IPS-20b (cell line): Measurements from ENCODE around the gene RASA3.

Experiments used
- H3K27ac ChIP-seq: one replicate; pipeline ENCODE4 v1.5.1; 2013; ENCODE audit warnings: low read length
- H3K27me3 ChIP-seq: 2 replicates; pipeline ENCODE4 v1.6.1; 2013; ENCODE audit warnings: mild to moderate bottlenecking, low read length, inconsistent platforms; ENCODE audit not compliant: insufficient read depth
- H3K36me3 ChIP-seq: 2 replicates; pipeline ENCODE4 v1.6.1; 2013; ENCODE audit warnings: low read depth, mild to moderate bottlenecking, inconsistent platforms, low read length, moderate library complexity; ENCODE audit not compliant: insufficient read depth
- H3K4me1 ChIP-seq: 2 replicates; pipeline ENCODE4 v1.6.1; 2013; ENCODE audit warnings: mild to moderate bottlenecking, control low read depth, inconsistent platforms, low read length, moderate library complexity; ENCODE audit not compliant: insufficient read depth
- H3K4me3 ChIP-seq: 2 replicates; pipeline ENCODE4 v1.5.1; 2013; ENCODE audit warnings: mild to moderate bottlenecking, low read length, inconsistent platforms
- H3K9ac ChIP-seq: 2 replicates; pipeline ENCODE4 v1.6.1; 2013; ENCODE audit warnings: low read depth, mild to moderate bottlenecking, inconsistent platforms, low read length, moderate library complexity
- H3K9me3 ChIP-seq: 2 replicates; pipeline ENCODE4 v1.6.1; 2013; ENCODE audit warnings: mild to moderate bottlenecking, low read depth, low read length, inconsistent platforms; ENCODE audit not compliant: insufficient read depth

RASA3 gene

GRCh38 chr13:114061744-114062143 lies 70.7 kb downstream of the RASA3 start:
- H3K9ac ChIP-seq: no peak overlapping the region
- no peaks in the 10 kb centered on the region for H3K36me3 ChIP-seq
- H3K27ac ChIP-seq: no peak overlapping the region
- H3K4me1 ChIP-seq: peaks cover 9% of the 10 kb centered on the region; the same call in 1 of the 2 replicates
- no peaks in the 10 kb centered on the region for H3K9me3 ChIP-seq
- H3K27me3 ChIP-seq: no peaks in the 10 kb centered on the region
- H3K4me3 ChIP-seq: no peak overlapping the region

GRCh38 chr13:114061047-114061446 lies 71.4 kb downstream of the RASA3 start:
- H3K36me3 ChIP-seq: no peaks in the 10 kb centered on the region
- H3K9ac ChIP-seq: no peak overlapping the region
- no peaks in the 10 kb centered on the region for H3K9me3 ChIP-seq
- peaks cover 9% of the 10 kb centered on the region; the same call in 1 of the 2 replicates for H3K4me1 ChIP-seq
- H3K4me3 ChIP-seq: no peak overlapping the region
- no peak overlapping the region for H3K27ac ChIP-seq
- H3K27me3 ChIP-seq: no peaks in the 10 kb centered on the region

- Histone ChIP-seq H3K36me3 (no peaks in the 10 kb centered on the region), H3K9ac (no peak overlapping the region), H3K4me1 (peaks cover 5% of the 10 kb centered on the region; the same call in 1 of the 2 replicates), H3K27me3 (no peaks in the 10 kb centered on the region), H3K4me3 (no peak overlapping the region), H3K9me3 (no peaks in the 10 kb centered on the region), H3K27ac (no peak overlapping the region)
Observed at GRCh38 chr13:114059946-114060860, 72.2 kb downstream of the RASA3 start.

- Histone ChIP-seq H3K4me3 (no peak overlapping the region), H3K27ac (no peak overlapping the region), H3K4me1 (no peaks in the 10 kb centered on the region; the same call in 1 of the 2 replicates), H3K36me3 (no peaks in the 10 kb centered on the region), H3K9me3 (no peaks in the 10 kb centered on the region), H3K9ac (no peak overlapping the region), H3K27me3 (no peaks in the 10 kb centered on the region)
Observed at GRCh38 chr13:114059428-114059827, 73.0 kb downstream of the RASA3 start.

GRCh38 chr13:114058051-114058867 lies 74.2 kb downstream of the RASA3 start:
- Histone ChIP-seq H3K4me1 (no peaks in the 10 kb centered on the region), H3K36me3 (no peaks in the 10 kb centered on the region), H3K9me3 (no peaks in the 10 kb centered on the region), H3K4me3 (no peak overlapping the region), H3K27me3 (no peaks in the 10 kb centered on the region), H3K27ac (no peak overlapping the region), H3K9ac (no peak overlapping the region)

GRCh38 chr13:114057166-114058050 lies 75.0 kb downstream of the RASA3 start:
- Histone ChIP-seq H3K4me1 (no peaks in the 10 kb centered on the region), H3K27me3 (no peaks in the 10 kb centered on the region), H3K36me3 (no peaks in the 10 kb centered on the region), H3K9ac (no peak overlapping the region), H3K27ac (no peak overlapping the region), H3K4me3 (no peak overlapping the region), H3K9me3 (no peaks in the 10 kb centered on the region)

DNA sequence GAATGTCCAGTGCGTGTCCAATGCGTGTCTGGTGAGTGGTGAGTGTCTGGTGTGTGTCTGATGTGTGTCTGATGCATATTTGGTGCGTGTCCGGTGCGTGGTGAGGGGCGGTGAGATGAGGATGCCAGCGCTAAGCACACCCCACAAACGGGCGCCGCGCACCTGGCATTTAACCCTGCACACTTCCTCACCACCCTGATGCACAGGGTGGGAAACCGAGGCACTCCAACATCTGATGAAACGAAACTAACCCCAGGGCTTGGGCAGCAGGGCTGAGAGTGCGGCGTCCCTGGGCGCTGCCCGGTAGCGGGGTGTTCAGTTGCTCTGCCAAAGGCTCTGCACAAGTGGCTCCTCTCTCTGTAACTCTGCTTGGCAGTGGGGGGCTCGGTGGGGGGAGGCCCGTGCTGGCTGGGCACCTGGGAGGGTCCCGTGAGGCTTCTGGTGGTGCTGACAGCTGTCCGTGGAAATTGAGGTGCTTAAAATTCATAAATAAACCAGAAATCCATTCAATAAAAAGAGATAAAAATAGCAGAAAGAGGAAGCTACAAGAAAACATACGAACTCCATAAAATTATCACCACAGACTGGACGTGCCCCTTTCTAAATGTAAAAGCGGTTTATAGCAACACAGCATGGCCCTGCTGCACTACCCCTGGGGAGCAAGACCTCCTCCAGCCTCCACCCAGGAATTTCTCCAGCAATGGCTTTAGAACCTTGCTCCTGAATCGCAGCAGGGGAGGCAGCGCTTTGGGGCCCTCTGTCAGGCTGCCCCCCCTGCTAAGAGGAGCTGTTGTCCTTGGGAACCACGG lies 76.0 kb downstream of the RASA3 start:
- Histone ChIP-seq H3K27me3 (no peaks in the 10 kb centered on the region), H3K36me3 (no peaks in the 10 kb centered on the region), H3K9ac (no peak overlapping the region), H3K27ac (no peak overlapping the region), H3K4me1 (no peaks in the 10 kb centered on the region), H3K9me3 (no peaks in the 10 kb centered on the region), H3K4me3 (no peak overlapping the region)

DNA sequence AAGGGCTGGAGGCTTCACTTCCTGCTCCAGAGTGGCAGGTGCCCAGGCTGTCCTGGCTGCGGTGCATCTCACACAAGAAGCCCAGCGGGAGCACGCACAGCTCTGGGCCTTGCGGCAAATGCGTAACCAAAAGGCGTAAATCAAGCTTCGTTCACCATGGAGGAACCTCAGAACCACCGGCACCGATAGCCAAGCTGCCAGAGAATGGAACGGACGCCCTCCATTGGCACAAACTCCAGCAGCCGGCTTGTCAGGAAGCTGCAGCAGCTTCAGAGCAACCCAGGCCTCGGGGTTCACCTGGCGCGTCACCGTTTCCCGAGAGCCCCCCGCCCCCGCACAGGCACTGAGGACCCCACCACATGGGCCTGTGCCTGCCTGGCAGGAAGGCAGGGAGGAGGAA lies 76.7 kb downstream of the RASA3 start:
- H3K27me3 ChIP-seq: no peaks in the 10 kb centered on the region
- no peaks in the 10 kb centered on the region for H3K9me3 ChIP-seq
- no peak overlapping the region for H3K4me3 ChIP-seq
- no peak overlapping the region for H3K9ac ChIP-seq
- H3K36me3 ChIP-seq: no peaks in the 10 kb centered on the region
- H3K4me1 ChIP-seq: no peaks in the 10 kb centered on the region
- no peak overlapping the region for H3K27ac ChIP-seq

GRCh38 chr13:114054830-114055439 lies 77.5 kb downstream of the RASA3 start:
- H3K9me3 ChIP-seq: no peaks in the 10 kb centered on the region
- no peak overlapping the region for H3K4me3 ChIP-seq
- no peaks in the 10 kb centered on the region for H3K4me1 ChIP-seq
- no peaks in the 10 kb centered on the region for H3K27me3 ChIP-seq
- no peak overlapping the region for H3K9ac ChIP-seq
- no peak overlapping the region for H3K27ac ChIP-seq
- no peaks in the 10 kb centered on the region for H3K36me3 ChIP-seq

- H3K4me3 ChIP-seq: no peak overlapping the region
- H3K4me1 ChIP-seq: no peaks in the 10 kb centered on the region
- no peak overlapping the region for H3K27ac ChIP-seq
- H3K9ac ChIP-seq: no peak overlapping the region
- H3K27me3 ChIP-seq: no peaks in the 10 kb centered on the region
- no peaks in the 10 kb centered on the region for H3K36me3 ChIP-seq
- no peaks in the 10 kb centered on the region for H3K9me3 ChIP-seq
Observed at GRCh38 chr13:114054264-114054663, 78.2 kb downstream of the RASA3 start.
